HG03575 (cell line): Measurements from ENCODE around the gene RBBP6.
"Not testable (repeated sequence)": the region's sequence is repeated elsewhere in the genome, so short reads cannot be mapped to it uniquely, and the experiment has no call there.

Experiments used
- ATAC-seq: cut with Tn5 transposase; IDR thresholded peaks from one replicate; pipeline ENCODE4 v1.9.1; 2021; ENCODE audit not compliant: unreplicated experiment, insufficient number of reproducible peaks, low FRiP score; ENCODE audit errors: extremely low read depth

RBBP6 gene

GRCh38 chr16:24539295-24539849 lies at the start of gene RBBP6:
TSS of gene RBBP6 (plus strand) at chr16:24539566. CDS start at chr16:24540627, 1,061 bp downstream.
- no peak for ATAC-seq

- no peak for ATAC-seq
These were observed 48.5 kb upstream of the RBBP6 start for GRCh38 chr16:24490866-24491265.

GRCh38 chr16:24491731-24492130 lies 47.6 kb upstream of the RBBP6 start:
- no peak for ATAC-seq

- no peak for ATAC-seq
These were observed 45.5 kb upstream of the RBBP6 start for GRCh38 chr16:24493821-24494220.

GRCh38 chr16:24495207-24495606 lies 44.2 kb upstream of the RBBP6 start:
- ATAC-seq: not testable (repeated sequence)

- ATAC-seq: no peak
These were observed 41.9 kb upstream of the RBBP6 start for GRCh38 chr16:24497440-24497839.

- ATAC-seq: no peak
These were observed 40.1 kb upstream of the RBBP6 start for GRCh38 chr16:24499193-24499814.

- no peak for ATAC-seq
These were observed 34.7 kb upstream of the RBBP6 start for GRCh38 chr16:24504472-24505345.

- ATAC-seq: no peak
These were observed 33.4 kb upstream of the RBBP6 start for GRCh38 chr16:24505959-24506358.

- no peak for ATAC-seq
These were observed 31.3 kb upstream of the RBBP6 start for GRCh38 chr16:24507959-24508480.

- no peak for ATAC-seq
These were observed 30.8 kb upstream of the RBBP6 start for GRCh38 chr16:24508614-24509013.

GRCh38 chr16:24509536-24509935 lies 29.8 kb upstream of the RBBP6 start:
- ATAC-seq: no peak

GRCh38 chr16:24511174-24511573 lies 28.2 kb upstream of the RBBP6 start:
- no peak for ATAC-seq

- ATAC-seq: no peak
These were observed 27.6 kb upstream of the RBBP6 start for GRCh38 chr16:24511792-24512191.

GRCh38 chr16:24514096-24514495 lies 25.3 kb upstream of the RBBP6 start:
- no peak for ATAC-seq

- no peak for ATAC-seq
These were observed 24.2 kb upstream of the RBBP6 start for GRCh38 chr16:24515186-24515585.

GRCh38 chr16:24516900-24517669 lies 22.3 kb upstream of the RBBP6 start:
- no peak for ATAC-seq

GRCh38 chr16:24518498-24518897 lies 20.9 kb upstream of the RBBP6 start:
- no peak for ATAC-seq

GRCh38 chr16:24520983-24521382 lies 18.4 kb upstream of the RBBP6 start:
- no peak for ATAC-seq
